OCI-LY3 (cell line): ENCODE measurements around the gene DDX18.

Experiments
- CTCF ChIP-seq: fragments of 200-600, 300-600 bp; sonication (generic); IDR thresholded peaks from 2 replicates; pipeline ENCODE4 v1.5.1; 2014; ENCODE audit warnings: antibody characterized with exemption, low read length, low read depth
- EZH2phosphoT487 ChIP-seq: fragments of 200-600 bp; shearing (Covaris generic); IDR thresholded peaks from 2 replicates; pipeline ENCODE4 v1.6.1; 2018; ENCODE audit warnings: antibody characterized with exemption, mixed run types, low read depth

- TF ChIP-seq EZH2phosphoT487 = no peak
- TF ChIP-seq CTCF = no peak
Observed at GRCh38 chr2:117828870-117829269, 14.4 kb downstream of the DDX18 start.
